HepG2 (cell line): Measurements from ENCODE around the gene EPHB4. TPM values are rescaled to one million over a fixed set of nuclear protein-coding genes. Genes with fewer than 3 reads are reported as not detected.

Source experiments
- DBP ChIP-seq: sonication (generic); formaldehyde crosslinking; IDR thresholded peaks from 2 replicates; pipeline ENCODE4 v1.4.0; 2020; ENCODE audit warnings: missing genetic modification reagents; ENCODE audit errors: not compliant biosample characterization
- KLF13 ChIP-seq: sonication (generic); formaldehyde crosslinking; IDR thresholded peaks from 2 replicates; pipeline ENCODE4 v1.4.0; 2020; ENCODE audit warnings: mild to moderate bottlenecking, missing genetic modification reagents
- MED1 ChIP-seq: sonication (generic); formaldehyde crosslinking; IDR thresholded peaks from 2 replicates; pipeline ENCODE4 v1.4.0; 2020; ENCODE audit warnings: missing genetic modification reagents
- RERE ChIP-seq: IDR thresholded peaks from 2 replicates; pipeline ENCODE4 v1.6.1; 2016; ENCODE audit warnings: low read depth, missing genetic modification reagents, missing compliant biosample characterization
- SRSF1 ChIP-seq: fragments of 200-400 bp; formaldehyde crosslinking; optimal IDR thresholded peaks from 2 replicates; pipeline ENCODE3; 2017; ENCODE audit warnings: mild to moderate bottlenecking, low read depth, low read length, moderate library complexity
- THAP7 ChIP-seq: sonication (generic); formaldehyde crosslinking; IDR thresholded peaks from 2 replicates; pipeline ENCODE4 v1.8.1; 2023; ENCODE audit warnings: mild to moderate bottlenecking, missing genetic modification reagents
- ZBTB10 ChIP-seq: sonication (generic); formaldehyde crosslinking; IDR thresholded peaks from 2 replicates; pipeline ENCODE4 v1.4.0; 2020; ENCODE audit warnings: missing genetic modification reagents, borderline replicate concordance
- ZNF142 ChIP-seq: sonication (generic); formaldehyde crosslinking; IDR thresholded peaks from 2 replicates; pipeline ENCODE4 v1.4.0; 2020; ENCODE audit warnings: missing genetic modification reagents
- ZNF383 ChIP-seq: sonication (generic); formaldehyde crosslinking; IDR thresholded peaks from 2 replicates; pipeline ENCODE4 v1.4.0; 2020; ENCODE audit warnings: missing genetic modification reagents, mild to moderate bottlenecking, borderline replicate concordance
- ZNF746 ChIP-seq: sonication (generic); formaldehyde crosslinking; IDR thresholded peaks from 2 replicates; pipeline ENCODE4 v1.8.0; 2022; ENCODE audit warnings: mild to moderate bottlenecking, missing genetic modification reagents
- ZNF75D ChIP-seq: sonication (generic); formaldehyde crosslinking; IDR thresholded peaks from 2 replicates; pipeline ENCODE4 v1.8.1; 2023; ENCODE audit warnings: missing genetic modification reagents, mild to moderate bottlenecking, borderline replicate concordance
- polyA plus RNA-seq, 8 experiments: library from polyadenylated mRNA; depleted of rRNA in 3 of 8; stranded (reverse) in 7 of 8; unstranded in 1 of 8; fragments of >200 nt; fragmentation: Illumina TruSeq in 4 of 8; extraction: Trizol in 4 of 8; gene quantifications; 2 replicates each; pipeline versions ENCODE4 v1.2.1 to v1.2.3, GENCODE V29; 2011 to 2016; ENCODE audit warnings: low read depth in 4 of 8, missing spikeins in 1 of 8, mixed read lengths in 1 of 8; ENCODE audit not compliant: insufficient read depth in 1 of 8
- total RNA-seq, 5 experiments: library from RNA; depleted of rRNA; stranded (reverse); fragments of >200 nt; fragmentation: Illumina TruSeq; extraction: Trizol; gene quantifications; 2 replicates each; pipeline ENCODE4 v1.2.3, GENCODE V29; 2016; ENCODE audit warnings: low read depth in 1 of 5

The EPHB4 gene
- total and polyA plus RNA-seq, 2 of the 13 experiments (the other 11 are each of a cell fraction or from before 2014, with no cell fraction given) = 61.4 to 69.6 TPM

- TF ChIP-seq RERE = no peak
- peak; percentile 8 for TF ChIP-seq DBP (CRISPR knock-in tag)
- TF ChIP-seq THAP7 (CRISPR knock-in tag) = no peak
- TF ChIP-seq MED1 (CRISPR knock-in tag) = peak; percentile 80
- no peak for TF ChIP-seq ZBTB10 (CRISPR knock-in tag)
- TF ChIP-seq ZNF75D = no peak
- no peak for TF ChIP-seq ZNF383
- 0 out of 2 replicates have a peak, but pooled peaks have one; percentile 60 for TF ChIP-seq KLF13
- peak; percentile 44 for TF ChIP-seq SRSF1
- no peak for TF ChIP-seq ZNF142 (CRISPR knock-in tag)
- peak; percentile 50; the same call in 1 of the 2 replicates for TF ChIP-seq ZNF746
Observed at GRCh38 chr7:100827330-100828226, at the start of gene EPHB4 (continued).
